Activated T-helper 2 cell treated with anti-CD3 and anti-CD28 coated beads, Interferon-gamma antibody, Interleukin-2, Interleukin-4, amounts not matched to agents 10 μg/mL and 5 μg/mL and 100 μg/mL, durations not matched to agents 14 hours and 24 hours and 36 hours (primary cell): ENCODE data around the gene VWA3B. TPM values are rescaled to one million over a fixed set of nuclear protein-coding genes. Genes with fewer than 3 reads are reported as not detected.
"Not testable (repeated sequence)": the region's sequence is repeated elsewhere in the genome, so short reads cannot be mapped to it uniquely, and the experiment has no call there.

Experiments used
- DNase-seq: peaks from one replicate; pipeline ENCODE4 v3.0.0; 2021; ENCODE audit warnings: low spot score
- H3K27ac Mint-ChIP-seq: one replicate; pipeline ENCODE4 v1.8.0; 2021; ENCODE audit warnings: mixed read lengths
- H3K27me3 Mint-ChIP-seq: one replicate; pipeline ENCODE4 v1.8.0; 2021; ENCODE audit warnings: low read depth, mixed read lengths
- H3K36me3 Mint-ChIP-seq: one replicate; pipeline ENCODE4 v1.8.0; 2021; ENCODE audit warnings: low read depth, mixed read lengths
- H3K4me1 Mint-ChIP-seq: one replicate; pipeline ENCODE4 v1.8.0; 2021; ENCODE audit warnings: low read depth, mixed read lengths
- H3K4me3 Mint-ChIP-seq: one replicate; pipeline ENCODE4 v1.8.0; 2021; ENCODE audit warnings: low read depth, mild to moderate bottlenecking, moderate library complexity, mixed read lengths
- H3K9me3 Mint-ChIP-seq: one replicate; pipeline ENCODE4 v1.8.0; 2021; ENCODE audit warnings: mixed read lengths
- intact Hi-C: fragments of 100-400 bp; cut with micrococcal nuclease; formaldehyde crosslinking; loops from one replicate; pipeline ENCODE4 v1.15.1; 2023
- total RNA-seq: library from RNA; stranded (reverse); gene quantifications from 2 replicates; pipeline ENCODE4 v1.2.3, GENCODE V29; 2022

VWA3B gene
- total RNA-seq: not detected in 2 replicates

DNA sequence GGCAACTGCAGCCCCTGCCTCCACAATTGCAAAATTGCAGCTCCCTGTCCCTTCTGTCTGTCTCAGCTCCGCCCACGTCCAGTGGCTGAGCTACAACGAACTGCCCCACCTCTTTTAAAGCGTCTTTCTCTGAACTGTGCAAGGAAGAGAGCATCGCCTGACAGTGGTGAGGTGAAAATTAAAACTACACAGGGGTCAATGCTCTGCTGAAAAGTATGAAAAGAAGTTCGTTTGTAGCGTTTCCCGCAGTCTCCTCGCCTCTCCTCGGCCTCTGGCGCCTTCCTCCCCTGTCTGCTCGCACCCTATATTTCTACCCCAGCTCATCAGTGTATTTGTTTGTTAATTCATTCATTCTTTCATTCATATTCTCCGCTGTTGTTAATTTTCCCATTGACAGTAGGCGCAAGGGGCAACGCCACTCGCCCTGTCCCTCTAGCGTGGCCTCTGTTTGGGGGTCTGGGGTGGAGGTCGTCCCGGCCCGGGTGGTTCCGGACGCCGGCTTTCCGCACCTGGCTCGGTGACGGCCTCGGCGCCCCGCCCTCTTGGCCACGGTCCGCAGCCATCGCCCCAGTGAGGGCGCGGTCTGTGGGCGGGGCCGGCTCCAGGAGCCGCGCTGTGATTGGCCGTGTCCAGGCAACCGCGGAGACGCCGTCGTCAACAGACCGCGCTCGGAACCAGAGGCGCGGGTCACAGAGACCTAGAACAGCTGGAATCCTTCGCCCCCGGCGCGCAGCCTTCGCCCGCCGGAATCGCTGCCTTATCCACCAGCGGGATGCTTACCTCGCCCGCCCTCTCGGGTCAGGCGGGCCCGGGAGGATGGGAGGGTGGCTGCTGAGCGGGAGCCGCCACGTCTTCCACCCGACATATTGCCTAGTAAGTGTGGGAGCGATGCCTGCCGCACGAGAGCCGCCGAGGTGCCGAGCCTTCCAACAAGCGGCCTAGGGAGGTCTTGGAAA lies at the start of gene VWA3B:
Gene VWA3B (plus strand): TSS at position 677 of the 956 bp plus-strand sequence. CDS start 5,926 bp downstream, outside the sequence.
- Mint-ChIP-seq H3K27ac (no peak within 1 kb of the TSS), H3K4me3 (peak within 1 kb of the TSS; percentile 73), H3K27me3 (peaks cover 44% of the 10 kb centered on the region), H3K36me3 (no peaks in the 10 kb centered on the region), H3K9me3 (no peaks in the 10 kb centered on the region), H3K4me1 (peaks cover 24% of the 10 kb centered on the region)
- peak; percentile 56 for DNase-seq
- intact Hi-C loops: loop anchor here (5.0 to 10.0 kb wide), 2 partner anchors 72 to 279 kb away; no protein-coding TSS in a partner anchor

GRCh38 chr2:98037206-98037605 lies 49.8 kb upstream of the VWA3B start:
- intact Hi-C loops: no loop called here
- Mint-ChIP-seq H3K36me3 (no peaks in the 10 kb centered on the region), H3K27me3 (no peaks in the 10 kb centered on the region)

GRCh38 chr2:98037666-98038336 lies 49.2 kb upstream of the VWA3B start:
- Mint-ChIP-seq H3K27me3 (no peaks in the 10 kb centered on the region), H3K4me3 (no peak overlapping the region), H3K27ac (no peak overlapping the region), H3K36me3 (no peaks in the 10 kb centered on the region), H3K4me1 (no peaks in the 10 kb centered on the region), H3K9me3 (no peaks in the 10 kb centered on the region)
- intact Hi-C loops: no loop called here
- DNase-seq: no peak

More at GRCh38 chr2:98037206-98037605, 49.8 kb upstream of the VWA3B start:
- Mint-ChIP-seq H3K9me3 (no peaks in the 10 kb centered on the region), H3K4me3 (no peak overlapping the region), H3K27ac (no peak overlapping the region), H3K4me1 (no peaks in the 10 kb centered on the region)
- no peak for DNase-seq

GRCh38 chr2:98039085-98039756 lies 47.7 kb upstream of the VWA3B start:
- H3K27me3 Mint-ChIP-seq: no peaks in the 10 kb centered on the region
- no peak for DNase-seq
- no peak overlapping the region for H3K4me3 Mint-ChIP-seq
- intact Hi-C loops: no loop called here
- H3K36me3 Mint-ChIP-seq: no peaks in the 10 kb centered on the region
- H3K9me3 Mint-ChIP-seq: peaks cover 11% of the 10 kb centered on the region
- H3K27ac Mint-ChIP-seq: no peak overlapping the region
- no peaks in the 10 kb centered on the region for H3K4me1 Mint-ChIP-seq

DNA sequence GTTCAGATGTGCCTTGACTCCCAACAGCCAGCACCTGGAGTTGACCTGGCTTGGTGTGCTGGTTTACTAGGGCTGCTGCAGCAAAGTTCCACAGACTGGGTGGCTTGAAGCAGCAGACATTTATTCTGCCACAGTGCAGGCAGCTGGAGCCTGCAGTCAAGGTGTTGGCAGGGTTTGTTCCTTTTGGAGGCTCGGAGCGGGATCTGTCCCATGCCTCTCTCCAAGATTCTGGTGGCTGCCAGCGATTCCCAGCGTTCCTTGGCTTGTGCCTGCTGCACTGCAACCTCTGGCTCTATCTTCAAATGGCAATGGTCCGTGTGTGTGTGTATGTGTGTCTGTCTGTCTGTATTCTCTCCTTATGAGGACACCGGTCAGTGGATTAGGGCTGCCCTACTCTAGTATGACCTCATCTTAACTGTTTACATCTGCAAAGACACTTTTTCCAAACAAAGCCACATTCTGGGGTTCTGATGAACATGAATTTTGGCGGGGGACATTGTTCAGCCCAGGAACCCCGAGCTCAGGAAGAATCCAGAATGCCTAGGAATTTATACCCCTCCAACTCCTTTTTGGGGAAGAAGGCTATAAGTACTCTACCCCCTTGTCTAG lies 46.5 kb upstream of the VWA3B start:
- Mint-ChIP-seq H3K27ac (no peak overlapping the region), H3K9me3 (peaks cover 23% of the 10 kb centered on the region), H3K27me3 (no peaks in the 10 kb centered on the region), H3K36me3 (no peaks in the 10 kb centered on the region), H3K4me1 (no peaks in the 10 kb centered on the region), H3K4me3 (no peak overlapping the region)
- no peak for DNase-seq
- intact Hi-C loops: no loop called here

DNA sequence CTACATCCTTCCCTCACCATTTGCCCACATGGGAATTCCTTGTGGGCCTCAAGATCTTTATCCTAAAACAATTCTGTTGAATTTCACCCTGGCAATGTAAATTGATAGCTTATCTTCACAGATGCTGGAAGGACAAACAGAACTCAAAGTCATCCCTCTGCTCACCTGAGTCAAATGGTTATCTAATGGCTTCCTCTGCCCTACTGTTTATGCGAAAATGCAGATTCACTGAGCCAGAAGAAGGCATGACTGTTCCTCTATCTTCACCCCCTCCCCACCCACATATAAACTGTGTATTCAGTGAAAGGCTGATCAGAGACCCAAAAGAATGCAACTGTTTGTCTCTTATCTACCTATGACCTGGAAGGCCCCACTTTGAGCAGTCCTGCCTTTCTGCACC lies 43.9 kb upstream of the VWA3B start:
- H3K4me1 Mint-ChIP-seq: no peaks in the 10 kb centered on the region
- intact Hi-C loops: no loop called here
- H3K4me3 Mint-ChIP-seq: no peak overlapping the region
- H3K27ac Mint-ChIP-seq: no peak overlapping the region
- no peaks in the 10 kb centered on the region for H3K36me3 Mint-ChIP-seq
- H3K27me3 Mint-ChIP-seq: peaks cover 3% of the 10 kb centered on the region
- peaks cover 24% of the 10 kb centered on the region for H3K9me3 Mint-ChIP-seq
- DNase-seq: no peak

GRCh38 chr2:98044730-98045129 lies 42.2 kb upstream of the VWA3B start:
- H3K36me3 Mint-ChIP-seq, H3K4me3 Mint-ChIP-seq, H3K27ac Mint-ChIP-seq, intact Hi-C loops, DNase-seq, H3K27me3 Mint-ChIP-seq, H3K4me1 Mint-ChIP-seq: not testable (repeated sequence)
- H3K9me3 Mint-ChIP-seq: peaks cover 24% of the 10 kb centered on the region

- Mint-ChIP-seq H3K36me3 (no peaks in the 10 kb centered on the region), H3K9me3 (peaks cover 5% of the 10 kb centered on the region), H3K4me1 (peaks cover under 1% of the 10 kb centered on the region), H3K27ac (no peak overlapping the region), H3K4me3 (no peak overlapping the region), H3K27me3 (peaks cover 3% of the 10 kb centered on the region)
- no peak for DNase-seq
- intact Hi-C loops: no loop called here
Observed at GRCh38 chr2:98050070-98050469, 36.9 kb upstream of the VWA3B start.

- no peak overlapping the region for H3K27ac Mint-ChIP-seq
- intact Hi-C loops: no loop called here
- no peaks in the 10 kb centered on the region for H3K9me3 Mint-ChIP-seq
Observed at GRCh38 chr2:98058191-98058975, 28.6 kb upstream of the VWA3B start.

GRCh38 chr2:98060277-98060676 lies 26.7 kb upstream of the VWA3B start:
- Mint-ChIP-seq H3K27me3 (peaks cover 16% of the 10 kb centered on the region), H3K4me1 (no peaks in the 10 kb centered on the region), H3K4me3 (no peak overlapping the region), H3K27ac (no peak overlapping the region), H3K36me3 (no peaks in the 10 kb centered on the region), H3K9me3 (no peaks in the 10 kb centered on the region)
- no peak for DNase-seq
- intact Hi-C loops: no loop called here

More at GRCh38 chr2:98058191-98058975, 28.6 kb upstream of the VWA3B start:
- no peaks in the 10 kb centered on the region for H3K36me3 Mint-ChIP-seq
- peaks cover 2% of the 10 kb centered on the region for H3K4me1 Mint-ChIP-seq
- H3K27me3 Mint-ChIP-seq: peaks cover 9% of the 10 kb centered on the region
- DNase-seq: no peak
- H3K4me3 Mint-ChIP-seq: no peak overlapping the region

DNA sequence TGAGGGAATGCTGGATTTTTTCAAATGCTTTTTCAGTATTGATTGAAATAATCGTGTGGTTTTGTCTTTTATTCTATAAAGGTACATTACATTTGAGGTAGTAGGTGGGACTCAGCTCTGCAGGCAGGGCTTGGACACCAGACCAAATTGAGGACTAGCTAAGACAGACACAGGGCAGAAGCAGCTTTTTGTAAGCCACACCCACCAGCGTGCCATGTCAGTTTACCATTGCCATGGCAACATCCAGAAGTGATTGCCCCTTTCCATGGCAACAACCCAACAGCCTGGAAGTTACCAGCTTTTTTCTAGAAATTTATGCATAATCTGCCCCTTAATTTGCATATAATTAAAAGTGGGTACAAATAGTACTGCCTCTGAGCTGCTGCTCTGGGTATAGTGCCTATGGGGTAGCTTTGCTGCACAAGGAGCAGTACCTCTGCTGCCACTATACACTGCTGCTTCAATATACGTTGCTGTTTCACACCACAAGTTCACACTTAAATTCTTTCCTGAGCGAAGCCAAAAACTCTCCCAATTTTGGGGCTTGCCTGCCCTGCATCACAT lies 23.6 kb upstream of the VWA3B start:
- H3K27ac Mint-ChIP-seq: no peak overlapping the region
- intact Hi-C loops: no loop called here
- no peak for DNase-seq

More for the DNA sequence above, 23.6 kb upstream of the VWA3B start:
- Mint-ChIP-seq H3K9me3 (no peaks in the 10 kb centered on the region), H3K27me3 (peaks cover 12% of the 10 kb centered on the region), H3K4me1 (no peaks in the 10 kb centered on the region), H3K4me3 (no peak overlapping the region), H3K36me3 (no peaks in the 10 kb centered on the region)
